Fibroblast of lung (primary cell): ENCODE measurements around the gene CMTR2.
"Not testable (repeated sequence)": the region's sequence is repeated elsewhere in the genome, so short reads cannot be mapped to it uniquely, and the experiment has no call there.

Experiments
- CTCF ChIP-seq, 2 donors: IDR thresholded peaks in 1 of 2; conservative IDR thresholded peaks in 1 of 2; 1 replicate in 1 of 2; 2 replicates in 1 of 2; pipeline ENCODE4 v1.5.1; 2011 to 2012; ENCODE audit warnings: low read length in 2 of 2, control low read depth in 1 of 2, inconsistent platforms in 1 of 2, low read depth in 1 of 2, mild to moderate bottlenecking in 1 of 2
- EZH2 ChIP-seq: IDR thresholded peaks from 2 replicates; pipeline ENCODE4 v1.5.1; 2012; ENCODE audit warnings: low read length, control low read depth, mild to moderate bottlenecking; ENCODE audit errors: missing control alignments

- not testable (repeated sequence) for TF ChIP-seq EZH2; CTCF (conservative IDR thresholded peaks at IDR 0.05 in 1 of 2, IDR thresholded peaks at IDR 0.05 in 1 of 2; ENCODE audit: low read depth in 1 of 2, low read length in 2 of 2)
Measured at GRCh38 chr16:71292095-71292494, 2.9 kb upstream of the CMTR2 start.
